ENCODE measurements around the gene GRK7. TPM values are rescaled to one million over a fixed set of nuclear protein-coding genes. Genes with fewer than 3 reads are reported as not detected.
"Not testable (repeated sequence)": the region's sequence is repeated elsewhere in the genome, so short reads cannot be mapped to it uniquely, and the experiment has no call there.

GRK7 gene
- total RNA-seq, 1 experiment from 2014 or later, result not detected

DNA sequence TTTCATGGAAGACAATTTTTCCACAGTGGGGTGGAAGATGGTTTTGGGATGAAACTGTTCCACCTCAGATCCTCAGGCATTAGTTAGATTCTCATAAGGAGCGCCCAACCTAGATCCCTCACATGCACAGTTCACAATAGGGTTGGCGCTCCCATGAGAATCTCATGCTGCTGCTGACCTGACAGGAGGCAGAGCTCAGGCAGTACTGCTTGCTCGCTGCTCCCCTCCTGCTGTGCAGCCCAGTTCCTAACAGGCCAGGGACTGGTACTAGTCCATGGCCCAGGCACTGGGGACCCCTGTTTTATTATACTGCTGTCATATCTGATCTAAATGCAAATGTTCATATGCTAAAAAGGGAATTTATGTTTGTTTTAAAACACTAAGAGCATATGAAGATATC is 9.8 kb upstream of the GRK7 start:
- DNase-seq (ENCODE audit: extremely low read depth, low read depth), result no peak

- no peak for DNase-seq (ENCODE audit: extremely low read depth, low read depth)
These were observed 9.2 kb upstream of the GRK7 start for GRCh38 chr3:141754032-141754431.

DNA sequence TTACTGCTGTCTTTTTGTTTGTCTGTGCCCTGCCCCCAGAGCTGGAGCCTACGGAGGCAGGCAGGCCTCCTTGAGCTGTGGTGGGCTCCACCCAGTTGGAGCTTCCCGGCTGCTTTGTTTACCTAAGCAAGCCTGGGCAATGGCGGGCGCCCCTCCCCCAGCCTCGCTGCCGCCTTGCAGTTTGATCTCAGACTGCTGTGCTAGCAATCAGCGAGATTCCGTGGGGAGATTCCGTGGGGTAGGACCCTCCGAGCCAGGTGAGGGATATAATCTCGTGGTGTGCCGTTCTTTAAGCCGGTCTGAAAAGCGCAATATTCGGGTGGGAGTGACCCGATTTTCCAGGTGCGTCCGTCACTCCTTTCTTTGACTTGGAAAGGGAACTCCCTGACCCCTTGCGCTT is 656 bp upstream of the GRK7 start:
- not testable (repeated sequence) for DNase-seq (ENCODE audit: extremely low read depth, low read depth)

DNA sequence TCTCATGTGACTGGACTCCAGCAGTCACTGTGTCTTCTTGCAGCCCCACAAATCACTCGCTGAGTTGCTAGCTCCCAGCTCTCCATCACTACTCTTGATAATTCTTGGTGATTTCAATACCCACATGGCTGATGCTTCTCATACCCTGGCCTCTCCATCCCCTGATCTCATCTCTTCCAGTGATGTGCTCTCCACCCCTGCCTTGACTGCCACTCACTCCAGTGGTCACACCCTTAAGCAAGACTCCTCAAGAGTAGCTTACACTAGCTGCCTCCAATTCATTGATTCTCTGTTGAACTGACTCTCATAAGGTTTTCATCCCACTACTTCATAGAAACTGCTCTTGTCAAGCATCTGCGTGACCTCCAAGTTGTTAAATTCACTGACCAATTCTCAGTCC is 837 bp downstream of the GRK7 start:
- DNase-seq (ENCODE audit: extremely low read depth, low read depth), result no peak

GRCh38 chr3:141764465-141764864 is 1.3 kb downstream of the GRK7 start:
- DNase-seq (ENCODE audit: extremely low read depth, low read depth), result no peak

DNA sequence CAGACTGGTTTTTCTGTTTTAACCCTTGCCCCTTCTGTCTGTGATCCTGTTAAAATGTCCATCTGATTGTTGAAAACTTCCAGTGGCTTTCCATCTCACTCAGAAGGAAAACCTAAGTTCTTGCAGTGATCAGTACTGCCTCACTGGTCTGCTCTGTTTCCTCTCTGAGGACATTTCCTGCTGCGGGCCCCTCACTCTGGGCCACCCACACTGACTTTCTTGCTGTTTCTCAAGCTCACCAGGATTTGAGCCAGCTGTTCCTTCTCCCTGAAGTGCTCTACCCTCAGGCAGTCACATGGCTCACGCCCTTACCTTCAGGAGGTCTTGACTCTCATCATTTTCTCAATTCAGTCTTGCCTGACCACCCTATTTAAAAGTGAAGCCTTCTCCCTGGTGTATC is 1.8 kb downstream of the GRK7 start:
- DNase-seq (ENCODE audit: extremely low read depth, low read depth), result no peak

- no peak for DNase-seq (ENCODE audit: extremely low read depth, low read depth)
These were observed 3.9 kb downstream of the GRK7 start for GRCh38 chr3:141767066-141767465.

DNA sequence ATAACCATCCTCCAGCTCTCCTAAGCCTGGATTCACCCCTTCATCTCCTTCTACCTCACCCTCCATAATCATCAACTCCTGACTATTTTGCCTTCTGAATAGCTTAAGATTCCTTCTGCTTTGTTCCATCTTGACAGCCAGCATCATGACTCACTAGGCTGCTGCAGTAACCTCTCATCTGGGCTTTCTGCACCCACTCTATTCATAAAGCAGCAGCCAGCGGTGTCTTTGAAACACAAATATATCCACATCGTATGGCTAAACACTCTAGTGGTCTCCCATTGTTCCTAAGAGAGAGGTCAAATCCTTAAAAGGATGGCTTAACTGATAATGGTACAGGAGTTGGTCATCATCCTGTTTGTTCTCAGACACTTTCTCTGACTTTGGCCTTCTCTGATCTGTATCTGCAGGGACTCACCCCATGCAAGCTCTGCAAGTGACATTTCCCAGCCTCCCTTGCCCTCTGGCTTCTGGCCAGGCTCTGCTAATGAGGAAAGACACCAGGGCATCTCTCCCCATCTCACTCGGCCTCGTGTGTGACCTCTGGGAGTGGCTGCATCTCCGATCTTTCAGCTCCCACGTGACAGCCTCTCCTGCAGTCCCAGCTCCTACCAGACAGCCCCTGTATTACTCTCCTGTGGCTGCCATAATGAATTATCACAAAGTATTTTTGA is 6.2 kb downstream of the GRK7 start:
- DNase-seq (ENCODE audit: extremely low read depth, low read depth), result no peak

DNA sequence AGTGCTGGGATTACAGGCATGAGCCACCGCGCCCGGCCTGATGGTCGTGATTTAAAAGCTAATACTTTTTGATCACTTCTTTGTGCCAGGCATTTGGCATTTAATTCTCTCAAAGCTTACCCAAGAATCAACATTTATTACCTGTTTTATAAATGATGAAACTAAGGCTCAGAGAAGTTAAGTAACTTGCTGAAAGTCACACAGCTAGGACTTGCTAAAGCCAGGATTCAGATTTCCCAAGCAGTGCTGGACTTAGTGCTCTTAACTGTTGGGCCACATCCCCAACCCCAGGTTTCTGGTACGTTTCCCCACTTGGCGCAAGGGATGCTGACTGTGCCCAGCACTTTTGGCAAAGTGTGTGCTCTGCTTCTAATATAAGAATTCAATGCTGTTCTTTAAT is 10.5 kb downstream of the GRK7 start:
- DNase-seq (ENCODE audit: extremely low read depth, low read depth), result no peak

DNA sequence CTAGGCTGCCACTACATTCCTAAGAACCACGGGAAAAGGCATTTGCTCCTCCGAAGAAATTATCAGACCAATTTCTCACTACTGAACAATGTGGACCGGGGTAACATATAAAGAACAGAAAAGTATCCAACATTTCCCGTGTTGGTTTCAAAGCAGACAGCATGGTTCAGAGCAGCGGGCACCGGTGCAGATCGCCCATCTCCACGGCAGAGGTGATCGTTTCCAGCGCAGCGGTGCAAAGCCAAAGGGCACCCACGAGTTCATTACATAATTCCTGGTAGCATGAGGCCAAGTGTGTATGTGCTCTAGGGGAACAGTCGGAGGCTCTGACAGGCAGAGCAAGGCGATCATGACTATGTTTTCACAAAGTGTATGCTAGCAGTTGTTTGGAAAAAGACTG is 13.2 kb downstream of the GRK7 start:
- no peak for DNase-seq (ENCODE audit: extremely low read depth, low read depth)

GRCh38 chr3:141776885-141777284 is 13.7 kb downstream of the GRK7 start:
- no peak for DNase-seq (ENCODE audit: extremely low read depth, low read depth)

- no peak for DNase-seq (ENCODE audit: extremely low read depth, low read depth)
These were observed 15.0 kb downstream of the GRK7 start for GRCh38 chr3:141777957-141778813.

DNA sequence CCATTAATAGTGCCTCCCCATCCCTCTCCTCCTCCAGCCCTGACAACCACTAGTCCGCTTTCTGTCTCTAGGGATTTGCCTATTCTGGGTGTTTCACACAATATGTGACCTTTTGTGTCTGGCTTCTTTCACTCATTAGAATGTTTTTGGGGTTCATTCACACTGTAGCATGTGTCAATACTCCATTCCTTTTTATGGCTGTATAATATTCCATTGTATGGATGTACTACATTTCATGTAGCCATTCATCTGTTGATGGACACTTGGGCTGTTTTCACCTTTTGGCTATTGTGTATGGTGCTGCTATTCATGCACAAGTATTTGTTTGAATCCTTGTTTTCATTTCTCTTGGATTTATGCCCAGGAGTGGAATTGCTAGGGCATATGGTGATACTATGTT is 16.5 kb downstream of the GRK7 start:
- DNase-seq (ENCODE audit: extremely low read depth, low read depth), result no peak

- no peak for DNase-seq (ENCODE audit: extremely low read depth, low read depth)
These were observed 19.3 kb downstream of the GRK7 start for GRCh38 chr3:141782386-141782932.

DNA sequence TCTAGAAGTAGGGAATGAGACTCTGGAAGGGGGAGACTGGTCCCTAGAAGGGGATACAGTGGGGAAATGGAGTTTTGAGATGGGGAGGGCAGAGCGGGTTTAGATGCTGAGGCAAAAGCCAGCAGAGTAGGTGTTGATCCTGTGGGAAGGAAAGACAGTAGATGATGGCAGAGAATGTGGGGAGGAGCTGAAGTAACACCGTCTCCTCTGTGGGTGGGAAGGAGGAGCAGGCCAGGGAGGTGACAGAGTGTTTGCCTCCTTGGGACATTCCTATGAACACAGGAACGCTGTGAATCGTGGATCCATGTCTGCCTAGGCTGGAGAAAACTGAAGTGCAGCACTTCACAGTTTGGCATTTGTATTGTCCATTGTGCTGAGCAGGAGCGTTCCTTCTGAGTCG is 20.4 kb downstream of the GRK7 start:
- DNase-seq (ENCODE audit: extremely low read depth, low read depth), result no peak

DNA sequence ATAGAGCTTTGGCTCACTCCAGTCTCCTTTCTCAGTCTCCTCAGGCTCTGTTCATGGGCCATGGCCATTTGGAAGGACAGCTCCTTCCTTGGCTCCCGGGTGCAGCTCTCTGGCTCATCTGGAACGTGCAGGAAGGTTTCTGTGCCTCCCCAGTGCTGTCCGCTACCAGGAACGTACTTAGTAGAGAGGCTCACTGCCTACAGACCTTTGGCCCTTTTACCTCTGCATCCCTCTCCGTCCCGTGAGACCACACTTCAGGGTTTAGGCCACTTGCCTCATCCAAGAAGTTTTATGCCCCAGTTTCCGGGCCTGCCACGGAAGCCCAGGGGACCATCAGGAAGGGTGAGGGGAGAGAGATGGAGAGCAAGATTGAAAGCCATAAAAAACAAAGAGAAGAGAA is 20.9 kb downstream of the GRK7 start:
- DNase-seq (ENCODE audit: extremely low read depth, low read depth), result no peak

- no peak for DNase-seq (ENCODE audit: extremely low read depth, low read depth)
These were observed 21.3 kb downstream of the GRK7 start for GRCh38 chr3:141784531-141784930.

- no peak for DNase-seq (ENCODE audit: extremely low read depth, low read depth)
These were observed 24.9 kb downstream of the GRK7 start for GRCh38 chr3:141788149-141788548.

DNA sequence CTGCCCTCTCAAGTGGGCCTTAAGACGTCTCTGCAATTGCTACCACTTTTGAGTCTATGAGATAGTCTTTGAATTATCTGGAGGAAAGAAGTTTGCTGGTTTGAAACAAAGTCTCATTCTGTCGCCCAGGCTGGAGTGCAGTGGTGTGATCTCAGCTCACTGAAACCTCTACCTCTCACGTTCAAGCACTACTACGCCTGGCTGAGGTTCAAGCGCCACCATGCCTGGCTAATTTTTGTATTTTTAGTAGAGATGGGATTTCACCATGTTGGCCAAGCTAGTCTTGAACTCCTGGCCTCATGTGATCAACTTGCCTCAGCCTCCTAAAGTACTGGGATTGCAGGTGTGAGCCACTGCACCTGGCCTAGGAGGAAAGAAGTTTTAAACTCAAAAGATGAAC is 25.5 kb downstream of the GRK7 start:
- DNase-seq (ENCODE audit: extremely low read depth, low read depth), result not testable (repeated sequence)

- no peak for DNase-seq (ENCODE audit: extremely low read depth, low read depth)
These were observed 26.1 kb downstream of the GRK7 start for GRCh38 chr3:141789281-141789680.

- DNase-seq (ENCODE audit: extremely low read depth, low read depth), result no peak
These were observed 27.0 kb downstream of the GRK7 start for GRCh38 chr3:141790171-141790570.

DNA sequence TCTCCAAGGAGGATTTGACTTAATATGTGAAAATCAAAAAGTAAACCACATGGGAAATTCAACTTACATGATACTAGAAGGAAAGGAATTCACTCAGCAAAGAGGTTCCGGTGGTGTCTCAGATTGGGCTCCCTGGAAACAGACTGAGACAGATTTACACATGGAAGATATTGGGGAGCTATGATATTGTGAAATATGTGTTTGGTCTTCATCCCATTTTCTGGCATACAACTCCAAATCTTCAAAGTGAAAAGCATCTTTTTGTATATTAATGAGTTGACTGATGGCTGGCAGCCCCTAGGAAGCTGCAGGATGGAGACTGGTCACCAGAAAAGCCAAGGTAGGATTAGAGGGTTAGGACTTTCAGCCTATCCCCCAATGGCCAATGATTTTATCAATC is 29.3 kb downstream of the GRK7 start:
- DNase-seq (ENCODE audit: extremely low read depth, low read depth), result no peak
